ENCODE measurements around the gene SETD5.

- TF ChIP-seq CTCF (IDR thresholded peaks at IDR 0.05; ENCODE audit: extremely low read depth in 1 of 2, insufficient read depth in 1 of 2, low read depth in 1 of 2, low read length in 2 of 2) (no peak), JUN (IDR thresholded peaks at IDR 0.05; ENCODE audit: borderline replicate concordance, insufficient read depth, insufficient read length, low read depth) (no peak), EZH2 (IDR thresholded peaks at IDR 0.05; ENCODE audit: borderline replicate concordance, low read depth, low read length, severe bottlenecking) (no peak), POLR2AphosphoS5 (IDR thresholded peaks at IDR 0.05; ENCODE audit: insufficient read depth, low read depth, low read length) (peak; percentile 50), MYC (IDR thresholded peaks at IDR 0.05; ENCODE audit: low read depth, low read length) (no peak), POLR2A (IDR thresholded peaks at IDR 0.05; ENCODE audit: low read depth, low read length) (peak; percentile 84)
Observed at GRCh38 chr3:9396632-9397331, 633 bp upstream of the SETD5 start.

Data from endothelial cell of umbilical vein (primary cell).